Activated naive CD8-positive, alpha-beta T cell treated with anti-CD3 and anti-CD28 coated beads, Interleukin-2, amount 50 U/mL, for 24 hours (primary cell): ENCODE measurements around the gene ATP9B.

Experiments
- ATAC-seq: fragments of 150-1000 bp; cut with Tn5 transposase; one replicate; pipeline ENCODE4 v1.10.0; 2021
- DNase-seq: peaks from one replicate; pipeline ENCODE4 v3.0.0; 2021
- H3K27ac Mint-ChIP-seq: one replicate; pipeline ENCODE4 v1.8.0; 2021; ENCODE audit warnings: mild to moderate bottlenecking, mixed read lengths
- H3K27me3 Mint-ChIP-seq: one replicate; pipeline ENCODE4 v1.8.0; 2021; ENCODE audit warnings: mixed read lengths
- H3K36me3 Mint-ChIP-seq: one replicate; pipeline ENCODE4 v1.8.0; 2021; ENCODE audit warnings: low read depth, mixed read lengths
- H3K4me1 Mint-ChIP-seq: one replicate; pipeline ENCODE4 v1.8.0; 2021; ENCODE audit warnings: mixed read lengths
- H3K4me3 Mint-ChIP-seq: one replicate; pipeline ENCODE4 v1.8.0; 2021; ENCODE audit warnings: mild to moderate bottlenecking, moderate library complexity, mixed read lengths
- H3K9me3 Mint-ChIP-seq: one replicate; pipeline ENCODE4 v1.8.0; 2021; ENCODE audit warnings: mixed read lengths

Gene ATP9B

DNA sequence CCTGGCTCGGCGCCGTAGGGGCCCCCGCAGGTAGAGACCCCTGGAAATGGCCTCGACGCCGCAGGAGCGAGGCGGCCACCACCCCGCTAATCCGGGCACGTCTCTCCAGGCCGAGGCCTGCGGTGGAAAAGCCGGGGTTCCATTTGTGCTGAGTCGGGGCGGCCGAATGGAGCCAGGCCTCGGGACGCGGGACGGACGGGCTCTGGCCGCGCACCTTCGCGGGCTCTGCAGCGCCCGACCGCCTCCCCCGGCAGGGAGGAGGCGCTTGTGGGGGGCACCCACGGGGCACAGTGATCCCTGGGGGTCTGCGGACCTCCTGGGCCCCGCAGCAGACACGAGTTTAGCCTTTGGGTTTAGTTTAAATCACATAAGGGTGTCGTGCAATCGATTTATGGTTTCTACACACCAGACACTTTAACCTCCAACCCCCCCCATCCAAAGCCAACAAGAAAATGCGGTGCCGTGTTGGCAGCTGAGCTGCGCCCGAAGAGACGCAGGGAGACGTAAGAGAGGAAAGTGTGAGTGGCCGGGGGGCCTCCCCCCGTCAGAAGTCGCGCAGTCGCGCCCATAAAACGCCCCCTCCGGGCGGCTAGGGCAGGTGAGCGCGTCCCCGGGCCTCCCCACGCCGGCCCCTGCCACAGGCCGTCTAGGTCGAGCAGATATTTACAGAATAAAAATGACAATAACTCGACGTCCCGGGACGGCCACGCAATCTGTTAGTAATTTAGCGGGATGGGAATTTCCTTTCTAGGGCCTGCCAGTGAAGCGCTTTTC lies 325.5 kb downstream of the ATP9B start:
- peaks cover 17% of the 10 kb centered on the region for H3K27me3 Mint-ChIP-seq
- ATAC-seq (peak; percentile 71), DNase-seq (peak; percentile 86)
- H3K4me1 Mint-ChIP-seq, result peaks cover 31% of the 10 kb centered on the region
- H3K9me3 Mint-ChIP-seq, result no peaks in the 10 kb centered on the region
- peak overlapping the region; percentile 89 for H3K27ac Mint-ChIP-seq
- H3K4me3 Mint-ChIP-seq, result peak overlapping the region; percentile 73
- peaks cover 16% of the 10 kb centered on the region for H3K36me3 Mint-ChIP-seq

DNA sequence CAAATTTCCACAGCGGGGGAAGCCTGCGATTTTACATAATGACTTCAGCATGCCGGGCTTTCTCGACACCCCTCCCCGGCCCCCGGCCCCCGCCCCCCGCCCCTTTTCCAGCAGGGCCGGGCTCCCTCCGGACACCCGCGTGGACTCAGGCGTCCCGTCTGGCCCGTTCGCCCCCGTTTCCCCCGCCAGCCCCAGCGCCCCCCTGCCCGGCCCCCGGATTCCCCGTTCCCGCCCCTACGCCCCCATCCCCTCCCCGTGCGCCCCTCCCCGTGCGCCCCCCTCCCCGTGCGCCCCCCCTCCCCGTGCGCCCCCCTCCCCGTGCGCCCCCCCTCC lies 326.1 kb downstream of the ATP9B start:
- H3K27me3 Mint-ChIP-seq, result peaks cover 16% of the 10 kb centered on the region
- H3K27ac Mint-ChIP-seq, result peak overlapping the region; percentile 89
- ATAC-seq, result no peak
- no peaks in the 10 kb centered on the region for H3K9me3 Mint-ChIP-seq
- H3K4me3 Mint-ChIP-seq, result peak overlapping the region; percentile 73
- no peak for DNase-seq
- H3K4me1 Mint-ChIP-seq, result peaks cover 31% of the 10 kb centered on the region
- H3K36me3 Mint-ChIP-seq, result peaks cover 16% of the 10 kb centered on the region

DNA sequence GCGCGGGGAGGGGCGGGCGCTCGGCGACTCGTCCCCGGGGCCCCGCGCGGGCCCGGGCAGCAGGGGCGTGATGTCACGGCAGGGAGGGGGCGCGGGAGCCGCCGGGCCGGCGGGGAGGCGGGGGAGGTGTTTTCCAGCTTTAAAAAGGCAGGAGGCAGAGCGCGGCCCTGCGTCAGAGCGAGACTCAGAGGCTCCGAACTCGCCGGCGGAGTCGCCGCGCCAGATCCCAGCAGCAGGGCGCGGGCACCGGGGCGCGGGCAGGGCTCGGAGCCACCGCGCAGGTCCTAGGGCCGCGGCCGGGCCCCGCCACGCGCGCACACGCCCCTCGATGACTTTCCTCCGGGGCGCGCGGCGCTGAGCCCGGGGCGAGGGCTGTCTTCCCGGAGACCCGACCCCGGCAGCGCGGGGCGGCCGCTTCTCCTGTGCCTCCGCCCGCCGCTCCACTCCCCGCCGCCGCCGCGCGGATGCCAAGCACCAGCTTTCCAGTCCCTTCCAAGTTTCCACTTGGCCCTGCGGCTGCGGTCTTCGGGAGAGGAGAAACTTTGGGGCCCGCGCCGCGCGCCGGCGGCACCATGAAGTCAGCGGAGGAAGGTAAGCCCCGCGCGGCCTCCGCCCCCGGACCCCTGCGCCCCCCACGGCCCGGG lies 326.7 kb downstream of the ATP9B start, which contains the start of gene NFATC1:
TSS of gene NFATC1 (plus strand) at position 170 of the 644 bp plus-strand sequence. CDS start at position 465, 295 bp downstream.
- ATAC-seq (peak; percentile 29), DNase-seq (peak; percentile 90)
- peak within 1 kb of the TSS; percentile 93 for H3K4me3 Mint-ChIP-seq
- peaks cover 16% of the 10 kb centered on the region for H3K36me3 Mint-ChIP-seq
- H3K27me3 Mint-ChIP-seq, result peaks cover 12% of the 10 kb centered on the region
- H3K27ac Mint-ChIP-seq, result peak within 1 kb of the TSS; percentile 89
- peaks cover 32% of the 10 kb centered on the region for H3K4me1 Mint-ChIP-seq
- no peaks in the 10 kb centered on the region for H3K9me3 Mint-ChIP-seq

DNA sequence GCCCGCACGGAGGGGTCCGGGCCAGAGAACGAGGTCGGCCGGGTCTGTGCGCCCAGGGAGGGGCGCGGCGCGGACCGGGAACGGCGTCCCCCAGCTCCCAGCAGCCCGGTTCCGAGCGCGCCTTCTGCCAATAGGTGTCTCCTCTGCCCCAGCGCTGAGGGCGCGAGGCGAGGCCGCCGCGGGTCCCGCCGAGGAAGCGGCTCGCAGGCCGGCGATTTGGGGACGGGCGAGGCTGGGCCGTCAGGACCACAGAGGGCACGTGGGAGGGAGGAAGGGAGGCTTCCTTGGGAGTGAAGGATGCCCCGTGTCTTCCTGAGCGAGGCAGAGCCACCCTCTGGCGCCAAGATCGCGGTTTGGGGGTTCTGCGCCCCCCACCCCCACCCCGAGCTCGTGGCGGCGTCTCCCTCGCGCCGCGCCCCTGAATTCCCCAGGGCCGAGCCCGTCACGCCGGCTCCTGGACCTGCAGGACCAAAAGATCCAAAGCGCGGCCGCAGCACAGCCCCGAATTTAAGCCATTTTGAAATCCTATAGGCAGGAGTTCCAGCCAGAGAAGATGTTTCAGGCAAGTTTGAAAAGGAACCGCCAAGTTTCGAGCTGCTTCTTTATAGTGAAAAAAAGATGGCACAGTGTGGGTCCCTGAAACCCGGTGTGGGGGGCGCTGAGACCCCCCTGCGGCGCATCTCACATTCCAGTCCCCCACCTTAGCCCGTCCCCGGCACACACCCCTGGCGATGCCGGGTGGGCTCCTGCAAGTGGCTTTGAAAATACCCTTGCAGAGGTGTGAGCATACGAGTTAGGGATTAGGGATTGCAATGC lies 327.4 kb downstream of the ATP9B start:
- Mint-ChIP-seq H3K36me3 (peaks cover 19% of the 10 kb centered on the region), H3K27me3 (peaks cover 7% of the 10 kb centered on the region), H3K27ac (peak overlapping the region; percentile 74), H3K9me3 (no peaks in the 10 kb centered on the region), H3K4me1 (peaks cover 40% of the 10 kb centered on the region), H3K4me3 (peak overlapping the region; percentile 93)
- no peak for ATAC-seq
- DNase-seq, result peak; percentile 57

DNA sequence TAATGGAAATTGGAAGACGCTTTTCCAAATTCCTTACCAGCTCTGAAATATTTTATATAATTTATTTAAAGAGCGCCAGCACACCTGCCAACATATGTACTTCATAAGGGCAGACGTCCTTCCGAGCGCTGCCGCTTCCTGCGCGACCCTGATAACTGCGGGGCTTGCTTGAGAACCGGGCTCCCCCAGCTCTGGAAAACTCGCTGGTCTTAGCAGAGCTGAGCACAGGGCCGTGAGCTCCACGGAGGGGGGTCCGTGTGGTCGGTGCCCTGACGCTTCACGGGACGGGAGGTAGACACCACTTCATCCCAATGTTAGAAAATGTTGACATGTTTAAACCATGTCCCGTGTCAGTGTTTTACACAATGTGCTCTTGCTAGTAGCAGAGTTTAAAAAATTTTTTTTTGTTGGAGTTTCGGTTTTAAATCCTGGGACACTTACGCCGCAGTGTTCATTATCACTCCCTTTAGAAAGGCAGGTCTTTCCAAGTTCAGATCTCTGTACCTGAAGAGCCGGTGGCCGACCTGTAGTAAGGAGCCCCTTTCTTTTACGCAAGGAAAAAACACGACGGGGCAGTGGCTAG lies 328.1 kb downstream of the ATP9B start:
- Mint-ChIP-seq H3K27me3 (peaks cover 2% of the 10 kb centered on the region), H3K9me3 (no peaks in the 10 kb centered on the region), H3K27ac (no peak overlapping the region), H3K4me1 (peaks cover 41% of the 10 kb centered on the region), H3K36me3 (peaks cover 19% of the 10 kb centered on the region), H3K4me3 (peak overlapping the region; percentile 93)
- DNase-seq (no peak), ATAC-seq (no peak)

DNA sequence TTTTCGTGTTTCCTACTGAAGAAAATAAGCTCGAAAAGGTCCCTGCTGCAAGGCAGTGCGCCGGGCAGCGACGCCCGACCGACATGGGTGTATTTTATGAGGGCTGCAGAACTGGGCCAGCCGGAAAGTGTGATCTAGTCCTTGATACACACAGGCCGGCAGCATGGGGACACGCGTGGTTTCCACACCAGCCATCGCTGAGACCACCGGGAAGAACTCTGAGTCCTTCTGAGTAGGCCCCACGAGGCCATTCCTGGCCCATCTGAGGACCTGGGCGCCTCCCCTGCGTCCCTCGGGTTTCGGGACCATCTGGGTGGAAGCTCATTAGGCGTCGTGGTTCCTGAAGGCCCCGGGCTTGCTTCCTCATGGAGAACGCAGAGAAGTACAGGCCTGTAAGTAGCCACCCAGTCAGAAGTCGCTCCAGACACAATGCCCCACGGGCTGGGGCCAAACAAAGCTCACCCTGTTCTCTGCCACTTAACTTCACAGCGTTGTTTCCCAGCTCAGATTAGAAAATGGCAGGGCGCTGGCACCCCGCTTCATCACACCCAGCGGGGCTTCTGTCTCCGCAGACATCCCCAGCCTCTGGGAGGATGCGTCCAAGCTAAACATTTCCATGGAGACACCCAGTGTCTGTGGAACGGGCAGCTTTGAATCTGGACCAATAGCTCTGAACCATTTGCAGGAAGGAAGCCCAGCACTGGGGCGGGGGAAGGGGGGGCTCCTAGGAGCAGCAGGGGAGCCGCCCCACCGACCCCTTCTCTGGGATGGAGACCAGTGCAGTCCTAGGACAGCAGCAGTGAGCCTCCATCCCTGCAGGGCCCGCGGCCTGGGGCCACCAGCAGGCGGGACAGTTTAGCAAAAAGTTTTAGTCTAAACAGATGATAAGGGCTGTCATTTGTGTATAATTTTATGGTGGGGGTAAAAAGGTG lies 328.9 kb downstream of the ATP9B start:
- no peak for DNase-seq
- H3K27ac Mint-ChIP-seq, result peak overlapping the region; percentile 94
- H3K9me3 Mint-ChIP-seq, result no peaks in the 10 kb centered on the region
- ATAC-seq, result no peak
- no peaks in the 10 kb centered on the region for H3K27me3 Mint-ChIP-seq
- H3K4me1 Mint-ChIP-seq, result peaks cover 43% of the 10 kb centered on the region
- peak overlapping the region; percentile 93 for H3K4me3 Mint-ChIP-seq
- peaks cover 24% of the 10 kb centered on the region for H3K36me3 Mint-ChIP-seq

DNA sequence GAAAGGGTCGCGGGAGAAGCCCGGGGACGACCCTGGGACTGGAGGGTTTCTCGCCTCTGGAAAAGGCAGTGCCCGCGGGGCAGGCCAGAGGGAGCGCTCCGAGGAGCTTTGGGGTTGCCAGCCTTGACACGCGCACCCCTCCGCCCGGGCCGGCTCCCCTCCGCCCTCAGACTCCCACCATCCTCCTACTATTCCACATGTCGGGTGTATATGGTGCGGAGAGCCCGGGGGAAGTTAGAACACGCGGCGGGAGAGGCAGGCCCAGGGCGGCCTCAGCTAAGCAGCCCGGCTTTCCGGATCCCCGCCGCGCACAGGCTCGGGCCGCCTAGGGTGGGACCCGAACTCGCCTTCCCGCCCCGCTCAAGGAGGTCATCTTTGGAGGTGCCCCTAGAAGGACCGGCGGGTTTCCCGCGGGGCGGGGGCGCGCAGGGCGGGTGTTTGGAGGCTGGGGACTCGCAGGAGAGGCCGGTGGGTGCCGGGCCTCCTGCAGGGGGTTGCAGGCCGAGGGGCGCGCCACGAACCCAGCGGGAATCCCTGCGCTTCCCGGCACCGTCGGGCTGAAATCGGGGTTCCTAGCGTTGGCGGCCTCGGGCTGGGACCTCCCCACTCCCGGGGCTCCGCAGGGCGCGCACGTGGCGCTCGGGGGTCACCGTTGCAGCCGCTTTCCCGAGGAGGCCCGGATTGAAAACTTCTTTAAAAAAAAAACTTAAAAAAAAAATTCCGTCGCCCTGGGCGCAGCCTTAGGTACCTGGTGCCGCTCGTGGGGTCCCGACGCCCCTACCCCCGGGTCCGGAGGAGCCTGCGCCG lies 330.3 kb downstream of the ATP9B start:
- Mint-ChIP-seq H3K27ac (peak overlapping the region; percentile 94), H3K9me3 (no peaks in the 10 kb centered on the region), H3K27me3 (no peaks in the 10 kb centered on the region), H3K4me3 (peak overlapping the region; percentile 93), H3K4me1 (peaks cover 53% of the 10 kb centered on the region), H3K36me3 (peaks cover 32% of the 10 kb centered on the region)
- peak; percentile 53 for DNase-seq
- ATAC-seq, result no peak

DNA sequence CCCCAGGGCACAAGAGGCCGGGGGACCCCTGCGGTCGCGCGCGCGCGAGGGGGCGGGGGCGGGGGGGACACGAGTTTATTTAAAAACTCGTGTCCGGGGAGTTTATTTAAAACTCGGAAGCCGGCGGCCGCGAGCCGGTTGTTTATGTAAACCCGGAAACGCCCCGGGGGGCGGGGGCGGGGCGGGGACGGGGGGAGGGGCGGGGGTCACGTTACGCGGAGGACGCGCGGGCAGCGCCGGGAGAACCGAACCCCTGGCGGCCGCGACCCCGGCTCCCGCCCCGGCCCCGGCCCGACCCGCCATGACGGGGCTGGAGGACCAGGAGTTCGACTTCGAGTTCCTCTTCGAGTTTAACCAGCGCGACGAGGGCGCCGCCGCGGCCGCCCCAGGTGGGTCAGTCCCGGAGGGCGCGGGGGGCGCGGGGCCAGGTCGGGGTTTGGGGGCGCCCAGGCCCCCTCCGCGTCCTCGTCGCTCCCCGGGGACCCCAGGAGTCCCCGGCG lies 330.9 kb downstream of the ATP9B start:
- Mint-ChIP-seq H3K9me3 (no peaks in the 10 kb centered on the region), H3K4me1 (peaks cover 57% of the 10 kb centered on the region), H3K36me3 (peaks cover 38% of the 10 kb centered on the region), H3K4me3 (no peak overlapping the region), H3K27me3 (no peaks in the 10 kb centered on the region), H3K27ac (no peak overlapping the region)
- DNase-seq (peak; percentile 67), ATAC-seq (no peak)

DNA sequence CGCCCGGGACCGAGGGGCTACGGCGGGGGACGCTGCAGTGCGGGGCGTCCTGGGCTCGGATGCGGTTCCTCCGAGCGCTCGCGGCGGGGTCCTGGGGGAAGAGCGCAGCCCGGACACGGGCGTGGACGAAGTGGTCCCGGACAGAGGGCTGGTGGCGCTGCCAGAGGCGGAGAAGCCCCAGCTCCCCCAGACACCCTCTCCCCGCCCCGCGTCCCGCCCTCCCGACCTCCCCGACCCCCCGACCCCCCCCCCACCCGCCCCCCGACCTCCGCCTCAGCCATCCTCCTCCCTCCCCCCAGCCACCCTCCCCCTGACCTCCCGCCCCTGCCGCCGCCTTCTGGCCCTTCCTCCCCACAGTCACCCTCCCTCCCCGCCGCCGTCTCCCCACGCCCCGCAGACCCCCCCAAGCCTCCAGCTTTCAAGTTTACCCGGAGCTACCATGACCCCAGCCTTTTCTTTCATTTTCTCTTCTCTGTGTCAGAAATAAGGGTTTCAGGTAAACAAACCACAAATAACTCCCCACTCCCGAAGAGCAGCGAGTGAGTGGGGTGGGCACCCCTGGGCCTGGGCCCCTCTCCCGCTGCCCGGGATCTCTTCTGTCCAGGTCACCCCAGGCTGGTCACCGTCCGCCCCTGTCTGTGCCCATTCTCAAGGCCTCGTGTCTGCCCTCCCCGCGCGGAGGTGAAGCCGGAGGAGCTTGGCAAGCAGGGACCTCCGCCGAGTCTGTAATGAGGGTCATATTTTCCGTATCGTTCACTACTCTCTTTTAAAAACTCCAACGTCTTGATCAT lies 331.6 kb downstream of the ATP9B start:
- Mint-ChIP-seq H3K9me3 (no peaks in the 10 kb centered on the region), H3K27ac (peak overlapping the region; percentile 94), H3K4me3 (peak overlapping the region; percentile 84), H3K4me1 (peaks cover 64% of the 10 kb centered on the region), H3K36me3 (peaks cover 41% of the 10 kb centered on the region), H3K27me3 (no peaks in the 10 kb centered on the region)
- ATAC-seq (peak; percentile 12), DNase-seq (peak; percentile 59)

DNA sequence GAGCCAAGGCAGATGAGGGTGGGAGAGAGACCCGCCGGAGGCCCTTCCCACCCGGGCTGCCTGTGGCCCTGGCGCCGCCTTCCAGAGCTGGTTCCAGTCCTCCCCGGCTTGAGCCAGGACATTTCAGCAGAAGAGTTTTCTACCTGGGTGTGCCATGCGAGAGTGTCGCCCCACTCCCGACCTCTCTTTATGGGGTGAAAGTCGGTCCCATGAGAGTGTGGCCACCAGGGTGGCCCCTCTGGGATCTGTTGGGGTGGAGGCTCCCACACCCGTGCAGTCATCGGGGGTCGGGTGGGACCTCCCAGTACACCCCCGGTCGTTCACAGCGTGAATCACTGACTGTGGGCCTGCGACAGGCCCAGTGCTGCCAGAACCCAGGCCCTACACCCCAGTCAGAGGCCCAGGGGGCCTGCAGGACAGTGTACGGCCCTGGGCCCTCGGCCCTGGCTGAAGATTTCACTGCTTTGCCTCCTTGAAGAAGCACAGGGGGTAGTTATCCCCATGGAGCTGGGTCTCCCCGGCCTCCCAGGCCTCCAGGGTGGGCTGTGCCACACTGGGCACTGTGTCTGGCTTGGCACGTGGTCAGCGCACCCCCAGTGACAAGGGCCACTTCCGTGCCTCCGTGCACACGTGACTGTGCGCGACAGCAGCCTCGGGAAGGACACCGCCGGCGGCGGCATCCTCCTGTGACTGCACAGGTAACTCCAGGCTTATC lies 332.5 kb downstream of the ATP9B start:
- no peaks in the 10 kb centered on the region for H3K27me3 Mint-ChIP-seq
- no peak for DNase-seq
- peaks cover 71% of the 10 kb centered on the region for H3K4me1 Mint-ChIP-seq
- no peak for ATAC-seq
- peak overlapping the region; percentile 94 for H3K27ac Mint-ChIP-seq
- H3K4me3 Mint-ChIP-seq, result peak overlapping the region; percentile 84
- H3K9me3 Mint-ChIP-seq, result no peaks in the 10 kb centered on the region
- H3K36me3 Mint-ChIP-seq, result peaks cover 48% of the 10 kb centered on the region

DNA sequence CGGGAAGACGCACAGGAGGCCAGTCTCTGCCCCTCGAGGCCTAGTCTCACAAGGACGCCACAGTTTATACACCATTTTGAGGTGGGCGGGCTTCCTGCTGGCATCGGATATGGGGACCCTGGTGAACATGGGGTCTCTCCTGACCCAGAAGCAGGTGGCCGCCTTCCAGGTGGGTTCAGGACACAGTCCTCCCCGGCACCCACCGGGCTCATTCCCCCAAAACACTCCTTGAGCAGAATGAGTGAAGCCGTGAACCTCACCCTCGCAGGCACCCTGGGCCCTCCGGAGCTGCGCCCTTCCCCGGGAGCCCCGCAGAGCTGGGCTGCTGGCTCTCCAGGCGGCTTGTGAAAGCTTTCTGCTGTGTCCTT lies 333.0 kb downstream of the ATP9B start:
- Mint-ChIP-seq H3K4me1 (peaks cover 74% of the 10 kb centered on the region), H3K9me3 (no peaks in the 10 kb centered on the region), H3K27me3 (no peaks in the 10 kb centered on the region), H3K36me3 (peaks cover 48% of the 10 kb centered on the region), H3K27ac (peak overlapping the region; percentile 47), H3K4me3 (peak overlapping the region; percentile 69)
- ATAC-seq, result no peak
- no peak for DNase-seq
